Activated CD8-positive, alpha-beta T cell treated with anti-CD3 and anti-CD28 coated beads for 36 hours (primary cell): ENCODE data around the gene SNRPA1. TPM values are rescaled to one million over a fixed set of nuclear protein-coding genes. Genes with fewer than 3 reads are reported as not detected.

Experiments
- ATAC-seq: fragments of 200-7000 bp; cut with Tn5 transposase; one replicate; pipeline ENCODE4 v1.10.0; 2021; ENCODE audit warnings: mild to moderate bottlenecking, moderate library complexity
- CTCF ChIA-PET: fragments of 350-600 bp; sonication (Branson Sonifier 250); formaldehyde crosslinking; loops from one replicate; lab custom pipeline; 2021; ENCODE audit warnings: antibody characterized with exemption; lab: Charles Lee
- POLR2A ChIA-PET: fragments of 350-600 bp; sonication (Branson Sonifier 250); formaldehyde crosslinking; loops from one replicate; lab custom pipeline; 2021; ENCODE audit warnings: antibody characterized with exemption; lab: Charles Lee
- DNase-seq: peaks from one replicate; pipeline ENCODE4 v3.0.0-alpha.2; 2020
- H3K27ac Mint-ChIP-seq: one replicate; pipeline ENCODE4 v1.8.0; 2021; ENCODE audit warnings: mild to moderate bottlenecking, mixed read lengths
- H3K27me3 Mint-ChIP-seq: one replicate; pipeline ENCODE4 v1.8.0; 2021; ENCODE audit warnings: mixed read lengths
- H3K36me3 Mint-ChIP-seq: one replicate; pipeline ENCODE4 v1.8.0; 2021; ENCODE audit warnings: low read depth, mixed read lengths
- H3K4me1 Mint-ChIP-seq: one replicate; pipeline ENCODE4 v1.8.0; 2021; ENCODE audit warnings: low read depth, mixed read lengths
- H3K4me3 Mint-ChIP-seq: one replicate; pipeline ENCODE4 v1.8.0; 2021; ENCODE audit warnings: mild to moderate bottlenecking, moderate library complexity, mixed read lengths
- H3K9me3 Mint-ChIP-seq: one replicate; pipeline ENCODE4 v1.8.0; 2021; ENCODE audit warnings: mixed read lengths
- intact Hi-C: fragments of 100-400 bp; cut with micrococcal nuclease; formaldehyde crosslinking; loops from one replicate; pipeline ENCODE4 v1.10.0; 2022
- total RNA-seq, 2 experiments: library from RNA; stranded (reverse); gene quantifications; one replicate each; pipeline ENCODE4 v1.2.3, GENCODE V29; 2021
- TF ChIP-seq, protein P1 (sequence below): fragments of 200-600 bp; IDR thresholded peaks from one replicate; pipeline ENCODE4 v1.8.0; 2022; ENCODE audit warnings: antibody characterized with exemption, mild to moderate bottlenecking

Gene SNRPA1
- total RNA-seq, 2 experiments from 2014 or later: 243 to 249 TPM

DNA sequence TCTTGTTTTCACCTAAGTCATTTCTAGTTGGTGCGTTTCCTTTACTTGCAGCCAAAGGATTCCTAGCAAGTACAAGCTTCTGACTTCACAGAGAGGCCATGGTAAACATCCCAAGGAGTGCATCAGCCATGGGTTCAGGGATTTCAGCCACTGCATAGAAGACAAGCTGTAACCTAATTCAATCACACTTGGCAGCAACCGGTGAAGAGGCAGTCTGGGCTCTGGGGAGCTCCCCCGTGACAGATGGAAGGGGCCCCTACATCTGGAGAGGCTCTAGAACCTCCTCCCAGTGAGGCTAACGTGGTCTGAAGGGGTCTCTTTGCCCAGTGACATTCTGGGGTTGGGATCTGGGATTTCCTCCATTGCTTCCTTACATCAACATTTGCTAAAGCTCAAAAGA lies 8.4 kb upstream of the SNRPA1 start:
- H3K4me3 Mint-ChIP-seq: no peak overlapping the region
- H3K9me3 Mint-ChIP-seq: no peaks in the 10 kb centered on the region

DNA sequence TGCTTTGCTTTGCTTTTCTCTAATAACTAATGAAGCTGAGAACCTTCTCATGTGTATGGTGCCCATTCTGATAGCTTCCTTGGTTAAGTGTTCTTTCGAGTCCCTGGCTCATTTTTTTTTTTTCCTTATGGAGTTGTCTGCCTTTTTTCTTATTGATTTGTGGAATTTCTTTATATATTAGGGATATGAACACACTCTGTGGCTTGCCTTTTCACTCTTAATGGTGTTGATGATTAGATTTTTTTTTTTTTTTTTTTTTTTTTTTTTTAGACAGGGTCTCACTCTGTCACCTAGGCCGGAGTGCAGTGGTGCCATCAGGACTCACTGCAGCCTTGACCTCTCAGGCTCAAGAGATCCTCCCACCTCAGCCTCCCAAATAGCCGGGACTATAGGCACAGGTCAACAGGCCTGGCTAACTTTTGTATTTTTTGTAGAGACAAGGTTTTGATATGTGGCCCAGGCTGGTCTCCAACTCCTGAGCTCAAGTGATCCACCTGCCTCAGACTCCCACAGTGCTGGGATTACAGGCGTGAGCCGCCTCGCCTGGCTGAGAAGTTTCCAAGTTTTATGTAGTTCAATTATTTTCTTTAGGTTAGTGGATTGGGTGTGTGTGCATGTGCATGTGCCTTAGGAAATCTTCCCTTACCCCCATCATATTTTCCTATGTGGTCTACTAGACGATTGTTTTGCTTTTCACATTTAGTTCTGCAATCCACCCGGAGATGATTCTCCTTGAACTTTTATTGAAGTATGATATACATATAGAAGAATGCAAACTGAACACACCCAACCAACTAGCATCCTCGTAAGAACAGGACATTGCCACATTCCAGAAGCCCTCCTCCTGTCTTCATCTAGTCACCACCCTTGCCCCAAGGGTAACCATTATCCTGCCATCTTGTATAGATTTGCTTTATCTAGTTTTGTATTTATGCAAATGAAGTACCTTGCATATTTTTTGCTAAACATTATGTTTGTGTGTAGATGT lies 1.7 kb upstream of the SNRPA1 start:
- Mint-ChIP-seq H3K4me1 (peaks cover 30% of the 10 kb centered on the region), H3K27ac (peak overlapping the region; percentile 95), H3K36me3 (peaks cover 26% of the 10 kb centered on the region), H3K4me3 (peak overlapping the region; percentile 80), H3K27me3 (no peaks in the 10 kb centered on the region), H3K9me3 (no peaks in the 10 kb centered on the region)
- no peak for ATAC-seq
- intact Hi-C loops: loop anchor here (5.0 kb wide), 1 partner anchor 206 kb away; no protein-coding TSS in a partner anchor
- ChIA-PET CTCF (interaction anchor here (0.6 to 4.5 kb wide), 9 partner anchors 8 to 357 kb away, joined by 3 to 33 read pairs (median 5); partner anchors contain the start of gene TM2D3), POLR2A (interaction anchor here (0.7 kb wide), 1 partner anchor 345 kb away, joined by 3 read pairs; no protein-coding TSS in a partner anchor)
- no peak for DNase-seq
- TF ChIP-seq, protein P1, sequence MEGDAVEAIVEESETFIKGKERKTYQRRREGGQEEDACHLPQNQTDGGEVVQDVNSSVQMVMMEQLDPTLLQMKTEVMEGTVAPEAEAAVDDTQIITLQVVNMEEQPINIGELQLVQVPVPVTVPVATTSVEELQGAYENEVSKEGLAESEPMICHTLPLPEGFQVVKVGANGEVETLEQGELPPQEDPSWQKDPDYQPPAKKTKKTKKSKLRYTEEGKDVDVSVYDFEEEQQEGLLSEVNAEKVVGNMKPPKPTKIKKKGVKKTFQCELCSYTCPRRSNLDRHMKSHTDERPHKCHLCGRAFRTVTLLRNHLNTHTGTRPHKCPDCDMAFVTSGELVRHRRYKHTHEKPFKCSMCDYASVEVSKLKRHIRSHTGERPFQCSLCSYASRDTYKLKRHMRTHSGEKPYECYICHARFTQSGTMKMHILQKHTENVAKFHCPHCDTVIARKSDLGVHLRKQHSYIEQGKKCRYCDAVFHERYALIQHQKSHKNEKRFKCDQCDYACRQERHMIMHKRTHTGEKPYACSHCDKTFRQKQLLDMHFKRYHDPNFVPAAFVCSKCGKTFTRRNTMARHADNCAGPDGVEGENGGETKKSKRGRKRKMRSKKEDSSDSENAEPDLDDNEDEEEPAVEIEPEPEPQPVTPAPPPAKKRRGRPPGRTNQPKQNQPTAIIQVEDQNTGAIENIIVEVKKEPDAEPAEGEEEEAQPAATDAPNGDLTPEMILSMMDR: no peak

More for the DNA sequence above, 8.4 kb upstream of the SNRPA1 start:
- Mint-ChIP-seq H3K4me1 (no peaks in the 10 kb centered on the region), H3K27me3 (no peaks in the 10 kb centered on the region), H3K27ac (no peak overlapping the region), H3K36me3 (no peaks in the 10 kb centered on the region)
- CTCF ChIA-PET: interaction anchor here (1.2 to 7.4 kb wide), 5 partner anchors 14 to 337 kb away, joined by 3 to 50 read pairs (median 27); no protein-coding TSS in a partner anchor
- TF ChIP-seq, protein P1: no peak
- DNase-seq (no peak), ATAC-seq (no peak)
- intact Hi-C loops: no loop called here
- POLR2A ChIA-PET: interaction anchor here (0.7 to 1.1 kb wide), 2 partner anchors 10 to 17 kb away, joined by 3 to 4 read pairs; no protein-coding TSS in a partner anchor

DNA sequence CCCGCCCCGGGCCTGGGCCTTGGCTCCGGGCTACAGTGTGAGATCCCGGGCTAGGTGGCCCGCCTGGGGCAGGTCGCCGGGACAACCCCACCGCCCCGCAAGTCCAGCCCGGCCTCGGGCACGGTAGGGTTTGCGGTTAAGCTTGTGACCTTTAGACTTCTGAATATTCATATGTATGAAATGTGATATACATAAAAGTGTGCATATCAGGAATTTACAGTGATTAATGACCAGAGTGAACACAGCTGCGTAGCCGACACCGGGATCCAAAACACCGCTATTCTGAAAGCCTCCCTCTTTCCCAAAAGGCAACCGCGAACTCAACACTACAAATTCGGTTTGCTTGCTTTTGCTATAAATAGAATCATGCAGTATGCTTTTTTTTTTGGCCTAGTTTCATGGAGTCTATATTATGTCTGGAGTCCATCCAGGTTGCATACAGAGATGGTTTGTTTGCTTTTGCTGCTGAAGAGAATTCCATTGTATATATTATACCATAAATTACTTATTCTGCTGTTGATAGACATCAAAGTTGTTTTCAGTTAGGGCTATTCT lies 636 bp upstream of the SNRPA1 start:
- ChIA-PET POLR2A (interaction anchor here (1.3 to 8.2 kb wide), 12 partner anchors 10 to 356 kb away, joined by 3 to 133 read pairs (median 8); partner anchors contain the start of gene TM2D3), CTCF (interaction anchor here (0.6 to 4.5 kb wide), 9 partner anchors 9 to 356 kb away, joined by 3 to 33 read pairs (median 6); partner anchors contain the start of gene TM2D3)
- no peak for DNase-seq
- Mint-ChIP-seq H3K4me1 (peaks cover 36% of the 10 kb centered on the region), H3K27me3 (no peaks in the 10 kb centered on the region), H3K4me3 (peak overlapping the region; percentile 80), H3K36me3 (peaks cover 31% of the 10 kb centered on the region), H3K27ac (peak overlapping the region; percentile 95), H3K9me3 (no peaks in the 10 kb centered on the region)
- TF ChIP-seq, protein P1: no peak
- intact Hi-C loops: loop anchor here (5.0 kb wide), 1 partner anchor 207 kb away; no protein-coding TSS in a partner anchor
- ATAC-seq: no peak

DNA sequence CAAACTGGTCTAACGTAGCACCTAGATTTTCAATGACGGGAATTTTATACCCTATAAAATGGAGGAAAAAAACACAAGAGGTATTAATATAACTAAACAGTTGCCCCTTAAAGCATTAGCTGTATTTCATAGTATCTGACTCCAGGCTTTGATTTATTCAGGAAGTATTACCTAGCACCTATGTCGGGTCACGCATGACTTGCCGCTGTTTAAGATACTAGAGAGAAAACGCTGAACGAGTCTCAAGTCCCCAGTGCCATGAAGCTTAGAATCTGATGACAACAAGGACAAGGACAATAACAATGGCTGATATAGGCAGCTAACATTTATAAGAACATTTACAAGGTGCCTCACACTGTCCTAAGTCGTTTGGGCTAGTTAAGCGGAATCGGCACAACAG lies 1.9 kb downstream of the SNRPA1 start:
- POLR2A ChIA-PET: interaction anchor here (0.7 to 8.2 kb wide), 8 partner anchors 11 to 316 kb away, joined by 3 to 133 read pairs (median 3); no protein-coding TSS in a partner anchor
- peak overlapping the region; percentile 80 for H3K4me3 Mint-ChIP-seq
- no peaks in the 10 kb centered on the region for H3K27me3 Mint-ChIP-seq
- H3K4me1 Mint-ChIP-seq: peaks cover 55% of the 10 kb centered on the region
- intact Hi-C loops: loop anchor here (5.0 kb wide), 1 partner anchor 359 kb away; the partner anchor contains the start of gene TM2D3
- H3K27ac Mint-ChIP-seq: peak overlapping the region; percentile 95
- CTCF ChIA-PET: interaction anchor here (0.8 to 2.7 kb wide), 6 partner anchors 15 to 348 kb away, joined by 3 to 15 read pairs (median 4); no protein-coding TSS in a partner anchor
- H3K36me3 Mint-ChIP-seq: peaks cover 52% of the 10 kb centered on the region
- H3K9me3 Mint-ChIP-seq: no peaks in the 10 kb centered on the region
- no peak for DNase-seq
- no peak for ATAC-seq
- TF ChIP-seq, protein P1: no peak
